HepG2 (cell line): Measurements from ENCODE around the gene RIPOR3. TPM values are rescaled to one million over a fixed set of nuclear protein-coding genes. Genes with fewer than 3 reads are reported as not detected.

Experiments used
- CEBPB ChIP-seq: IDR thresholded peaks from 2 replicates; pipeline ENCODE4 v1.6.1; 2011; ENCODE audit warnings: low read depth, low read length, improper control_type of control experiment, borderline replicate concordance
- FOXA3 ChIP-seq: IDR thresholded peaks from 2 replicates; pipeline ENCODE4 v1.6.1; 2016; ENCODE audit warnings: missing genetic modification reagents, missing compliant biosample characterization
- HOXA3 ChIP-seq: sonication (generic); formaldehyde crosslinking; IDR thresholded peaks from 2 replicates; pipeline ENCODE4 v1.5.0; 2020; ENCODE audit warnings: missing genetic modification reagents
- MED1 ChIP-seq: sonication (generic); formaldehyde crosslinking; IDR thresholded peaks from 2 replicates; pipeline ENCODE4 v1.4.0; 2020; ENCODE audit warnings: missing genetic modification reagents
- TEAD3 ChIP-seq: optimal IDR thresholded peaks from 2 replicates; pipeline ENCODE3; 2016; ENCODE audit warnings: borderline replicate concordance
- ZNF652 ChIP-seq: IDR thresholded peaks from 2 replicates; pipeline ENCODE4 v1.6.1; 2016; ENCODE audit warnings: low read depth, borderline replicate concordance
- polyA plus RNA-seq, 8 experiments: library from polyadenylated mRNA; depleted of rRNA in 3 of 8; stranded (reverse) in 7 of 8; unstranded in 1 of 8; fragments of >200 nt; fragmentation: Illumina TruSeq in 4 of 8; extraction: Trizol in 4 of 8; gene quantifications; 2 replicates each; pipeline versions ENCODE4 v1.2.1 to v1.2.3, GENCODE V29; 2011 to 2016; ENCODE audit warnings: low read depth in 4 of 8, missing spikeins in 1 of 8, mixed read lengths in 1 of 8; ENCODE audit not compliant: insufficient read depth in 1 of 8
- total RNA-seq, 5 experiments: library from RNA; depleted of rRNA; stranded (reverse); fragments of >200 nt; fragmentation: Illumina TruSeq; extraction: Trizol; gene quantifications; 2 replicates each; pipeline ENCODE4 v1.2.3, GENCODE V29; 2016; ENCODE audit warnings: low read depth in 1 of 5
- TF ChIP-seq, protein P1 (sequence below): sonication (generic); formaldehyde crosslinking; IDR thresholded peaks from 2 replicates; pipeline ENCODE4 v1.4.0; 2020; ENCODE audit warnings: missing genetic modification reagents, borderline replicate concordance
- TF ChIP-seq, protein P2 (sequence below): sonication (generic); formaldehyde crosslinking; IDR thresholded peaks from 2 replicates; pipeline ENCODE4 v1.5.1; 2020; ENCODE audit warnings: missing genetic modification reagents, mild to moderate bottlenecking, borderline replicate concordance
- TF ChIP-seq, protein P3 (sequence below): sonication (generic); formaldehyde crosslinking; IDR thresholded peaks from 2 replicates; pipeline ENCODE4 v1.9.0; 2021; ENCODE audit warnings: missing genetic modification reagents, mild to moderate bottlenecking, borderline replicate concordance
- TF ChIP-seq, protein P4 (sequence below): sonication (generic); IDR thresholded peaks from 2 replicates; pipeline ENCODE4 v1.6.1; 2016; ENCODE audit warnings: low read depth, borderline replicate concordance

The RIPOR3 gene
- total and polyA plus RNA-seq, 2 of the 13 experiments (the other 11 are each of a cell fraction or from before 2014, with no cell fraction given) = 0.18 TPM; not detected in 1

DNA sequence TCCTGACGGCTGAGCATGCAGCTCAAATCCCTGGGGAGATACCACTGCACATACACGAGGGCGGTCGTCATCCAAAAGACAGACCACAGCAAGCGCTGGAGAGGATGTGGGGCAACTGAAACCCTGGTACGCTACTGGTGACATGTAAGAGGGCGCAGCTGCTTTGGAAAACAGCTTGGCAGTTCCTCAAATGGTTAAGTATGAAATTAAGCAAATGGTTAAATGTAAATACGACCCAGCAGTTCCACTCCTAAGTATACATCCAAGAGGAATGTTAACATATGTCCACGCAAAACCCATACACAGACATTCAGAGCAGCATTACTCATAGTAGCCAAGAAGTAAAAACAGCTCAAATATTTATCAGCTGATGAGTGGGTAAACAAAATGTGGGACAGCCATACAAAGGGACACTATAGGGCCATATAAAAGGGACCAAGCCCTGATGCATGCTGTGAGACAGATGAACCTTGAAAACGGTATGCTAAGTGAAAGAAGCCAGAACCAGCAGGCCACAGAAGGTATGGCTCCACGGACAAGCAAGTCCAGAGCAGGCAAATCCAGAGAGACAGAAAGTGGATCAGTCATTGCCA, 38.5 kb downstream of the RIPOR3 start (continued):
- TF ChIP-seq, protein P1, sequence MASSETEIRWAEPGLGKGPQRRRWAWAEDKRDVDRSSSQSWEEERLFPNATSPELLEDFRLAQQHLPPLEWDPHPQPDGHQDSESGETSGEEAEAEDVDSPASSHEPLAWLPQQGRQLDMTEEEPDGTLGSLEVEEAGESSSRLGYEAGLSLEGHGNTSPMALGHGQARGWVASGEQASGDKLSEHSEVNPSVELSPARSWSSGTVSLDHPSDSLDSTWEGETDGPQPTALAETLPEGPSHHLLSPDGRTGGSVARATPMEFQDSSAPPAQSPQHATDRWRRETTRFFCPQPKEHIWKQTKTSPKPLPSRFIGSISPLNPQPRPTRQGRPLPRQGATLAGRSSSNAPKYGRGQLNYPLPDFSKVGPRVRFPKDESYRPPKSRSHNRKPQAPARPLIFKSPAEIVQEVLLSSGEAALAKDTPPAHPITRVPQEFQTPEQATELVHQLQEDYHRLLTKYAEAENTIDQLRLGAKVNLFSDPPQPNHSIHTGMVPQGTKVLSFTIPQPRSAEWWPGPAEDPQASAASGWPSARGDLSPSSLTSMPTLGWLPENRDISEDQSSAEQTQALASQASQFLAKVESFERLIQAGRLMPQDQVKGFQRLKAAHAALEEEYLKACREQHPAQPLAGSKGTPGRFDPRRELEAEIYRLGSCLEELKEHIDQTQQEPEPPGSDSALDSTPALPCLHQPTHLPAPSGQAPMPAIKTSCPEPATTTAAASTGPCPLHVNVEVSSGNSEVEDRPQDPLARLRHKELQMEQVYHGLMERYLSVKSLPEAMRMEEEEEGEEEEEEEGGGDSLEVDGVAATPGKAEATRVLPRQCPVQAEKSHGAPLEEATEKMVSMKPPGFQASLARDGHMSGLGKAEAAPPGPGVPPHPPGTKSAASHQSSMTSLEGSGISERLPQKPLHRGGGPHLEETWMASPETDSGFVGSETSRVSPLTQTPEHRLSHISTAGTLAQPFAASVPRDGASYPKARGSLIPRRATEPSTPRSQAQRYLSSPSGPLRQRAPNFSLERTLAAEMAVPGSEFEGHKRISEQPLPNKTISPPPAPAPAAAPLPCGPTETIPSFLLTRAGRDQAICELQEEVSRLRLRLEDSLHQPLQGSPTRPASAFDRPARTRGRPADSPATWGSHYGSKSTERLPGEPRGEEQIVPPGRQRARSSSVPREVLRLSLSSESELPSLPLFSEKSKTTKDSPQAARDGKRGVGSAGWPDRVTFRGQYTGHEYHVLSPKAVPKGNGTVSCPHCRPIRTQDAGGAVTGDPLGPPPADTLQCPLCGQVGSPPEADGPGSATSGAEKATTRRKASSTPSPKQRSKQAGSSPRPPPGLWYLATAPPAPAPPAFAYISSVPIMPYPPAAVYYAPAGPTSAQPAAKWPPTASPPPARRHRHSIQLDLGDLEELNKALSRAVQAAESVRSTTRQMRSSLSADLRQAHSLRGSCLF = 0 out of 2 replicates have a peak, but pooled peaks have one; percentile 28
- TF ChIP-seq TEAD3 (CRISPR knock-in tag) (peak; percentile 31), MED1 (CRISPR knock-in tag) (0 out of 2 replicates have a peak, but pooled peaks have one; percentile 11), CEBPB (no peak), HOXA3 (CRISPR knock-in tag) (0 out of 2 replicates have a peak, but pooled peaks have one; percentile 19), ZNF652 (CRISPR knock-in tag) (peak; percentile 80), FOXA3 (CRISPR knock-in tag) (peak; percentile 33)
- TF ChIP-seq, protein P2, sequence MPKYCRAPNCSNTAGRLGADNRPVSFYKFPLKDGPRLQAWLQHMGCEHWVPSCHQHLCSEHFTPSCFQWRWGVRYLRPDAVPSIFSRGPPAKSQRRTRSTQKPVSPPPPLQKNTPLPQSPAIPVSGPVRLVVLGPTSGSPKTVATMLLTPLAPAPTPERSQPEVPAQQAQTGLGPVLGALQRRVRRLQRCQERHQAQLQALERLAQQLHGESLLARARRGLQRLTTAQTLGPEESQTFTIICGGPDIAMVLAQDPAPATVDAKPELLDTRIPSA = no peak
- TF ChIP-seq, protein P3, sequence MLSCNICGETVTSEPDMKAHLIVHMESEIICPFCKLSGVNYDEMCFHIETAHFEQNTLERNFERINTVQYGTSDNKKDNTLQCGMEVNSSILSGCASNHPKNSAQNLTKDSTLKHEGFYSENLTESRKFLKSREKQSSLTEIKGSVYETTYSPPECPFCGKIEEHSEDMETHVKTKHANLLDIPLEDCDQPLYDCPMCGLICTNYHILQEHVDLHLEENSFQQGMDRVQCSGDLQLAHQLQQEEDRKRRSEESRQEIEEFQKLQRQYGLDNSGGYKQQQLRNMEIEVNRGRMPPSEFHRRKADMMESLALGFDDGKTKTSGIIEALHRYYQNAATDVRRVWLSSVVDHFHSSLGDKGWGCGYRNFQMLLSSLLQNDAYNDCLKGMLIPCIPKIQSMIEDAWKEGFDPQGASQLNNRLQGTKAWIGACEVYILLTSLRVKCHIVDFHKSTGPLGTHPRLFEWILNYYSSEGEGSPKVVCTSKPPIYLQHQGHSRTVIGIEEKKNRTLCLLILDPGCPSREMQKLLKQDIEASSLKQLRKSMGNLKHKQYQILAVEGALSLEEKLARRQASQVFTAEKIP (CRISPR knock-in tag) = no peak
- TF ChIP-seq, protein P4, sequence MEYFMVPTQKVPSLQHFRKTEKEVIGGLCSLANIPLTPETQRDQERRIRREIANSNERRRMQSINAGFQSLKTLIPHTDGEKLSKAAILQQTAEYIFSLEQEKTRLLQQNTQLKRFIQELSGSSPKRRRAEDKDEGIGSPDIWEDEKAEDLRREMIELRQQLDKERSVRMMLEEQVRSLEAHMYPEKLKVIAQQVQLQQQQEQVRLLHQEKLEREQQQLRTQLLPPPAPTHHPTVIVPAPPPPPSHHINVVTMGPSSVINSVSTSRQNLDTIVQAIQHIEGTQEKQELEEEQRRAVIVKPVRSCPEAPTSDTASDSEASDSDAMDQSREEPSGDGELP = peak; percentile 67; the same call in 1 of the 2 replicates
